Nephron progenitor cell (in vitro differentiated cells): Measurements from ENCODE around the gene ATP13A3.

ENCODE experiments used
- DNase-seq: peaks from one replicate; pipeline ENCODE4 v3.0.0; 2021
- H3K27ac Mint-ChIP-seq: 2 replicates; pipeline ENCODE4 v1.8.0; 2021; ENCODE audit warnings: mild to moderate bottlenecking, moderate library complexity, mixed read lengths
- H3K27me3 Mint-ChIP-seq: 2 replicates; pipeline ENCODE4 v1.8.0; 2021; ENCODE audit warnings: mild to moderate bottlenecking, low read depth, mixed read lengths; ENCODE audit not compliant: poor library complexity
- H3K36me3 Mint-ChIP-seq: 2 replicates; pipeline ENCODE4 v1.8.0; 2021; ENCODE audit warnings: low read depth, mixed read lengths
- H3K4me1 Mint-ChIP-seq: 2 replicates; pipeline ENCODE4 v1.8.0; 2021; ENCODE audit warnings: mixed read lengths
- H3K4me3 Mint-ChIP-seq: 2 replicates; pipeline ENCODE4 v1.8.0; 2021; ENCODE audit warnings: mild to moderate bottlenecking, moderate library complexity, mixed read lengths
- H3K9me3 Mint-ChIP-seq: 2 replicates; pipeline ENCODE4 v1.8.0; 2021; ENCODE audit warnings: mild to moderate bottlenecking, moderate library complexity, mixed read lengths
- CTCF ChIP-seq: fragments of 200-600 bp; sonication (generic); IDR thresholded peaks from 2 replicates; pipeline ENCODE4 v1.5.0; 2021; ENCODE audit warnings: antibody characterized with exemption

The ATP13A3 gene

GRCh38 chr3:194447657-194448056, 39.1 kb downstream of the ATP13A3 start:
- no peaks in the 10 kb centered on the region for H3K4me1 Mint-ChIP-seq
- H3K9me3 Mint-ChIP-seq: no peaks in the 10 kb centered on the region
- H3K4me3 Mint-ChIP-seq: no peak overlapping the region
- no peak overlapping the region for H3K27ac Mint-ChIP-seq
- DNase-seq: no peak
- H3K27me3 Mint-ChIP-seq: no peaks in the 10 kb centered on the region
- H3K36me3 Mint-ChIP-seq: peaks cover 62% of the 10 kb centered on the region
- TF ChIP-seq CTCF: no peak

- DNase-seq: no peak
- H3K4me1 Mint-ChIP-seq: peaks cover under 1% of the 10 kb centered on the region
- no peak overlapping the region for H3K27ac Mint-ChIP-seq
- no peak overlapping the region for H3K4me3 Mint-ChIP-seq
- peaks cover 63% of the 10 kb centered on the region for H3K36me3 Mint-ChIP-seq
- H3K9me3 Mint-ChIP-seq: no peaks in the 10 kb centered on the region
- TF ChIP-seq CTCF: no peak
- H3K27me3 Mint-ChIP-seq: no peaks in the 10 kb centered on the region
These were observed 39.6 kb downstream of the ATP13A3 start for GRCh38 chr3:194447161-194447560.

GRCh38 chr3:194446754-194447153, 40.0 kb downstream of the ATP13A3 start:
- Mint-ChIP-seq H3K9me3 (no peaks in the 10 kb centered on the region), H3K27me3 (no peaks in the 10 kb centered on the region), H3K36me3 (peaks cover 65% of the 10 kb centered on the region), H3K27ac (no peak overlapping the region), H3K4me1 (peaks cover 4% of the 10 kb centered on the region), H3K4me3 (no peak overlapping the region)
- no peak for DNase-seq
- TF ChIP-seq CTCF: no peak

GRCh38 chr3:194446172-194446571, 40.6 kb downstream of the ATP13A3 start:
- H3K9me3 Mint-ChIP-seq: no peaks in the 10 kb centered on the region
- H3K4me1 Mint-ChIP-seq: peaks cover 10% of the 10 kb centered on the region
- no peak for TF ChIP-seq CTCF
- no peak for DNase-seq
- no peak overlapping the region for H3K27ac Mint-ChIP-seq
- H3K4me3 Mint-ChIP-seq: no peak overlapping the region
- no peaks in the 10 kb centered on the region for H3K27me3 Mint-ChIP-seq
- H3K36me3 Mint-ChIP-seq: peaks cover 60% of the 10 kb centered on the region

GRCh38 chr3:194443901-194444300, 42.9 kb downstream of the ATP13A3 start:
- Mint-ChIP-seq H3K27me3 (no peaks in the 10 kb centered on the region), H3K9me3 (no peaks in the 10 kb centered on the region), H3K4me1 (peaks cover 29% of the 10 kb centered on the region), H3K27ac (peak overlapping the region; percentile 9), H3K36me3 (peaks cover 48% of the 10 kb centered on the region), H3K4me3 (no peak overlapping the region)
- DNase-seq: no peak
- TF ChIP-seq CTCF: no peak

- Mint-ChIP-seq H3K9me3 (no peaks in the 10 kb centered on the region), H3K4me1 (peaks cover 29% of the 10 kb centered on the region), H3K4me3 (peak overlapping the region; percentile 37), H3K27ac (peak overlapping the region; percentile 86), H3K36me3 (peaks cover 51% of the 10 kb centered on the region), H3K27me3 (no peaks in the 10 kb centered on the region)
- DNase-seq: no peak
- TF ChIP-seq CTCF: no peak
These were observed 46.0 kb downstream of the ATP13A3 start for GRCh38 chr3:194440756-194441155.
